Measurements from ENCODE around the gene CEP41.

The CEP41 gene

GRCh38 chr7:130369110-130369711 is 71.6 kb downstream of the CEP41 start:
- no peak for DNase-seq (ENCODE audit: low spot score)

GRCh38 chr7:130367836-130368746 is 72.7 kb downstream of the CEP41 start:
- no peak for DNase-seq (ENCODE audit: low spot score)

GRCh38 chr7:130367088-130367755 is 73.6 kb downstream of the CEP41 start:
- DNase-seq (ENCODE audit: low spot score) = no peak

GRCh38 chr7:130366564-130366963 is 74.3 kb downstream of the CEP41 start:
- no peak for DNase-seq (ENCODE audit: low spot score)

GRCh38 chr7:130365511-130366441 is 75.0 kb downstream of the CEP41 start:
- DNase-seq (ENCODE audit: low spot score) = no peak

- no peak for DNase-seq (ENCODE audit: low spot score)
These were observed 75.7 kb downstream of the CEP41 start for GRCh38 chr7:130365088-130365487.

- DNase-seq (ENCODE audit: low spot score) = no peak
These were observed 76.4 kb downstream of the CEP41 start for GRCh38 chr7:130364451-130364850.

- DNase-seq (ENCODE audit: low spot score) = no peak
These were observed 77.6 kb downstream of the CEP41 start for GRCh38 chr7:130363026-130363847.

GRCh38 chr7:130362251-130362816 is 78.5 kb downstream of the CEP41 start:
- DNase-seq (ENCODE audit: low spot score) = no peak

- DNase-seq (ENCODE audit: low spot score) = no peak
These were observed 79.1 kb downstream of the CEP41 start for GRCh38 chr7:130361681-130362080.

GRCh38 chr7:130360518-130360917 is 80.3 kb downstream of the CEP41 start:
- no peak for DNase-seq (ENCODE audit: low spot score)

- DNase-seq (ENCODE audit: low spot score) = no peak
These were observed 81.4 kb downstream of the CEP41 start for GRCh38 chr7:130359276-130359857.

- no peak for DNase-seq (ENCODE audit: low spot score)
These were observed 82.3 kb downstream of the CEP41 start for GRCh38 chr7:130358471-130358870.

GRCh38 chr7:130356876-130357611 is 83.8 kb downstream of the CEP41 start:
- no peak for DNase-seq (ENCODE audit: low spot score)

GRCh38 chr7:130356121-130356875 is 84.5 kb downstream of the CEP41 start:
- no peak for DNase-seq (ENCODE audit: low spot score)

- DNase-seq (ENCODE audit: low spot score) = no peak
These were observed 87.6 kb downstream of the CEP41 start for GRCh38 chr7:130353196-130353595.

GRCh38 chr7:130352194-130353074 is 88.4 kb downstream of the CEP41 start:
- DNase-seq (ENCODE audit: low spot score) = no peak

- DNase-seq (ENCODE audit: low spot score) = no peak
These were observed 89.1 kb downstream of the CEP41 start for GRCh38 chr7:130351791-130352090.
